IgD-negative memory B cell (primary cell): ENCODE measurements around the gene KEL. TPM values are rescaled to one million over a fixed set of nuclear protein-coding genes. Genes with fewer than 3 reads are reported as not detected.
"Not testable (repeated sequence)": the region's sequence is repeated elsewhere in the genome, so short reads cannot be mapped to it uniquely, and the experiment has no call there.

Experiments used
- H3K27ac Mint-ChIP-seq, 3 donors: one replicate each; pipeline ENCODE4 v1.8.0; 2020 to 2022; ENCODE audit warnings: mild to moderate bottlenecking in 3 of 3, mixed read lengths in 3 of 3, moderate library complexity in 1 of 3
- H3K27me3 Mint-ChIP-seq: one replicate; pipeline ENCODE4 v1.8.0; 2021; ENCODE audit warnings: mixed read lengths
- H3K36me3 Mint-ChIP-seq: one replicate; pipeline ENCODE4 v1.8.0; 2020; ENCODE audit warnings: mild to moderate bottlenecking, mixed read lengths
- H3K4me1 Mint-ChIP-seq, 3 donors: one replicate each; pipeline ENCODE4 v1.8.0; 2020 to 2022; ENCODE audit warnings: mixed read lengths in 3 of 3, mild to moderate bottlenecking in 1 of 3
- H3K4me3 Mint-ChIP-seq, 4 donors: one replicate each; pipeline ENCODE4 v1.8.0; 2020 to 2022; ENCODE audit warnings: mild to moderate bottlenecking in 4 of 4, mixed read lengths in 4 of 4, moderate library complexity in 3 of 4
- H3K9me3 Mint-ChIP-seq, 3 donors: one replicate each; pipeline ENCODE4 v1.8.0; 2020 to 2021; ENCODE audit warnings: mixed read lengths in 3 of 3, mild to moderate bottlenecking in 1 of 3
- polyA plus RNA-seq: library from polyadenylated mRNA; unstranded; fragments of 300-500 nt; fragmentation: Illumina TruSeq; gene quantifications from one replicate; pipeline ENCODE4 v1.2.3, GENCODE V29; 2021

Gene KEL
- polyA plus RNA-seq, 1 donor from 2014 or later = not detected

DNA sequence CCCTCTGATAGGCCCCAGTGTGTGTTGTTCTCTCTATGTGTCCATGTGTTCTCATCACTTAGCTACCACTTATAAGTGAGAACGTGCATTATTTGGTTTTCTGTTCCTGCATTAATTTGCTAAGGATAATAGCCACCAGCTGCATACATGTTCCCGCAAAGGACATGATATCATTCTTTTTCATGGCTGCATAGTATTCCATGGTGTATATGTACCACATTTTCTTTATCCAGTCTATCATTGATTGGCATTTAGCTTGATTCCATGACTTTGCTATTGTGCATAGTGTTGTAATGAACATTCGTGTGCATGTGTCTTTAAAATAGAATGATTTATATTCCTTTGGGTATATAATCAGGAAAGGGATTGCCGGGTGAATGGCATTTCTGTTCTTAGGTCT lies 16.2 kb upstream of the KEL start:
- not testable (repeated sequence) for H3K27me3 Mint-ChIP-seq, H3K27ac Mint-ChIP-seq, H3K4me3 Mint-ChIP-seq, H3K4me1 Mint-ChIP-seq, H3K36me3 Mint-ChIP-seq
- peaks cover 3 to 17% (median 14%) of the 10 kb centered on the region in 3 donors for H3K9me3 Mint-ChIP-seq

DNA sequence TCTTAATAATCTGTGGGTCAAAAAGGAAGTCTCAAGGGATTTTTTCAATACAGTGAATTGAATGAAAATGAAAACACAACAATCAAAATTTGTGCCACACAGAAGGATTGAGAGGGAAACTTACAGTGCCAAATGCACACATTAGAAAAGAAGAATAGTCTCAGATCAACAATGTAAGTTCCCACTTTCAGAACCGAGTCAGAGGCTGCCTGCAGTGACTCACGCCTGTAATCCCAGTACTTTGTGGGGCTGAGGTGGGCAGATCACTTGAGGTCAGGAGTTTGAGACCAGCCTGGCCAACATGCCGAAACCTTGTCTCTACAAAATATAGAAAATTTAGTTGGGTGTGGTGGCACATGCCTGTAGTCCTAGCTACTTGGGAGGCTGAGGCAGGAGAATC lies 12.5 kb upstream of the KEL start:
- Mint-ChIP-seq H3K4me3 (no peak overlapping the region), H3K9me3 (peaks cover 2 to 11% (median 7%) of the 10 kb centered on the region in 3 donors), H3K4me1 (peaks cover 0 to 2% (median 0%) of the 10 kb centered on the region in 3 donors), H3K27ac (no peak overlapping the region), H3K36me3 (peaks cover 2% of the 10 kb centered on the region), H3K27me3 (peaks cover 11% of the 10 kb centered on the region)

DNA sequence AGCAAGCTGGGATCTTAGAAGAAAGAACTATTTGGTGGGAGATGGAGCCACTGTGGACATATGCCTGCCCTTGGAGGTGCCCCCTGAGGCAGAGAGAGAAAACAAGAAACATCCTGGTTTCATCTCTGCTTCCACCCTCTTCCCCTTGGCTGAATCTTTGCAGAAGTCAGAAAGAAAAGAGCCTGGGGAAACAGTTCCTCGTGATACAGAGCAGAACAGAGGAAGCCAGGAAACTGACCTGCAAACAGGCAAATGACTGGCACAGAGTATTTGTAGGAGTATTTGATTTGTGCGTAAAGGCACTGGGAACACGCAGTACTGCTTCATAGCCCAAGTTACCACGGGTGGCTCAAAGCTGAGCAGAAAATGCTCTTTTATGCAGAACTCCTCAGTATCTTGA lies 7.0 kb upstream of the KEL start:
- Mint-ChIP-seq H3K9me3 (peaks cover 0 to 4% (median 0%) of the 10 kb centered on the region in 3 donors), H3K36me3 (peaks cover 4% of the 10 kb centered on the region), H3K27me3 (peaks cover 22% of the 10 kb centered on the region), H3K4me1 (peaks cover 0 to 2% (median 0%) of the 10 kb centered on the region in 3 donors), H3K27ac (no peak overlapping the region), H3K4me3 (no peak overlapping the region)

DNA sequence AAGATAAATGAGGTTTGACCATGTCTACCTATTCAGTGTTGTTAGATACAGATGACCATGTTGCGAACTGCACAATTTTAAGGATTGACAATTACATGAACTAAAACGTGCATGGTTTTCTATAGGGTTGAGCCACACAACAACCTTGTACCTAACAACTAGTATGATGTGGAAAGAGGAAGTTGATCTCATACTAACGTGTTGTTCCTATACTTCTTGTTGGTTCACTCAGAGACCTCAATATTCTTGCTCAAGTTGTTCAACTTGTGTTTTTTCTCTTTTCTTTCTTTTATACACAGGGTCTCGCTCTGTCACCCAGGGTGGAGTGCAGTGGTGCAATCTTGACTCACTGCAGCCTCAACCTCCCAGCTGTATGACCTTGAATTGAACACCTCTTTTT lies 6.1 kb upstream of the KEL start:
- Mint-ChIP-seq H3K36me3 (peaks cover 4% of the 10 kb centered on the region), H3K27ac (no peak overlapping the region), H3K4me3 (no peak overlapping the region), H3K27me3 (peaks cover 28% of the 10 kb centered on the region), H3K4me1 (peaks cover 0 to 2% (median 0%) of the 10 kb centered on the region in 3 donors), H3K9me3 (peaks cover 0 to 4% (median 0%) of the 10 kb centered on the region in 3 donors)

DNA sequence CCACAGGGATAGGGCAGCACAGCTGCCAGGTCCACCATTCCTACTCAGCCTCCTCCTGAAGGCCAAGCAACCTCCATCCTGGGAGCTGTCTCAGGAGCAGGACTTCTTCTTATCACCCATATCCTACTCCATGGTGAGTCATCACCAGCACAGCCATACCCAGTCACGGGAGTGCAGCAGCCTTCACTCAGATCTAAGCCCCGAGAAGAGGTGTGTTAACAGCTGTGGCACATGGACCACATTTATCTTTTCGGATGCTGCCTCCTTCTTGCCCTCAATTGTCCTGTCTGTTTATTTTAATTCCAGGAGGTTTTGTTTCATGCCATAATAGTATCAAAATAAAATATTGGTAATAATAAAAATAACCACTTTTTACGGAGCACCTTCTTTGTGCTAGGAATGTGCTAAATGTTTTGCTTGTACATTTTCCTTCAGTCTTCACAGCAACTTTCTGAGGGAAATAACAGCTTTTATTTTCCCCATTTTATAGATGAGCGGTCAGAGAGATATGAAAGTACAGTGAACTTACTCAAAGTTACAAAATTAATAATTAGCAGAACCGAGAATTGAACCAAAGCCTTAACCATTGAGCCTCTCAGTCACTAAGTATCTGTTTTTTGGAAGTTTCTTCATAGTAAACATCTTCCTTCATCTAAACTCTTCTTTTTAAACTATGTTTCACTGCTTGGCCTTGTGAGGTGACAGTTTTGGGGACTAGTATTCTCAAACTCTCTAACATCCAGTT lies 2.5 kb upstream of the KEL start:
- peak overlapping the region in 1 of 3 donors; percentile 18 for H3K27ac Mint-ChIP-seq
- peaks cover 1% of the 10 kb centered on the region for H3K36me3 Mint-ChIP-seq
- H3K4me3 Mint-ChIP-seq = no peak overlapping the region
- H3K9me3 Mint-ChIP-seq = peaks cover 0 to 2% (median 0%) of the 10 kb centered on the region in 3 donors
- no peaks in the 10 kb centered on the region for H3K4me1 Mint-ChIP-seq
- peaks cover 27% of the 10 kb centered on the region for H3K27me3 Mint-ChIP-seq

DNA sequence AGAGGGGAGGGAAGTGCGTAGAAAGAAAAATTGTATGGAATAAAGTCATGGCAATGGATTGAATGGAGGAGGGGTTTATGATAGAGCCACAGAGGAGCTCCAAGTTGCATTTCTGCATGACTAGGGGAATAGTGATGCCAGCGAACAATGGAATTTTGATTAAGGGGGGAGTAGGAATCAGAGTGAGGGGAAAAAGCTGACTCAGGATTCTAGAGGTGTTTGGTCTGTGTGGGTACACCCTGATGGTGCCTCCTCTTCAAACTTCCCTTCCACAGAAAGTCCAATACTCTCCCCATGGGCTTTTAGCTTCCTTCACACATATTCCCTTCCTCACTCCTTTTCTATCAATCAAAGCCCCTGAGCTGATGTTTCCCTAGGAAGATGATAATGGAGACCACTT lies 1.8 kb upstream of the KEL start:
- Mint-ChIP-seq H3K4me3 (no peak overlapping the region), H3K4me1 (no peaks in the 10 kb centered on the region), H3K27ac (peak overlapping the region in 1 of 3 donors; percentile 18), H3K36me3 (peaks cover 1% of the 10 kb centered on the region), H3K27me3 (peaks cover 24% of the 10 kb centered on the region), H3K9me3 (peaks cover 0 to 2% (median 0%) of the 10 kb centered on the region in 3 donors)

DNA sequence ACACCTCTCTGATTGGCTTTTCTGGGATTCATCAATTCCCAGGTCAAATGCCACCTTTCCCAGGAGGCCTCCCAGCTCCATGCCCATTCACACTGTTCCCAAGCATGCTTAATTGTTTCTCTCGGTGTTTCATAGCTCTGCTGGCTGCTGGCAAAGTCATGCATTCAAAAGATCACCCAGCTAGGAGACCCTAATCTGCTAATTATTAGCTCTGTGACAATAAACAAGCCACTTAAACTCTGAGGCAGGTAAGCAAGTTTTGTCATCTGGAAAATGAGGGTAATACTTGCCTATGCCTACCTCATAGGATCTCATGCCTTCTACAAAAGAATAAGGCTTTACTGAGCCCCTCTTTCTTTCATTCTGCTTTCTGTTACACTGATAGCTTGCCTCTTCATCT lies 828 bp upstream of the KEL start:
- Mint-ChIP-seq H3K9me3 (peaks cover 0 to 2% (median 0%) of the 10 kb centered on the region in 3 donors), H3K27ac (peak overlapping the region in 1 of 3 donors; percentile 17), H3K27me3 (peaks cover 20% of the 10 kb centered on the region), H3K4me1 (no peaks in the 10 kb centered on the region), H3K4me3 (no peak overlapping the region), H3K36me3 (peaks cover 1% of the 10 kb centered on the region)

DNA sequence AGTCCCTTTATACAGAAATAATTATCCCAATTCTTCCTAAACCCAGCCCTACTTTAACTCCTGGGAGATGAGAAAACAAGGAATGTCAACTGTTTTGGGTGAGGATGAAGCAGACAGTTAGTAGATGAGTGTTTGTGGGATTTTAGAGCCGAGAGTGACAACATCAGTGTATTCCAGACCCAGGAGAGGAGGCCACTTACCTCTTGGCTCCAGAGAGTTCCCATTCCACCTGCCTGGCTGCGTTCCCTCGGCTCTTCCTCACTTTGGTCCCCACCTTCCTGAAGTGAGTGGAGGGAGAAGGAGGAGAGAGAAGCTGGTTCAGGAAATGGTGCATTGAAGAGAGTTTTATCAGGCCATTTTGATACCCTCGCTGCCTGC lies 579 bp downstream of the KEL start:
- no peaks in the 10 kb centered on the region for H3K36me3 Mint-ChIP-seq
- peaks cover 0 to 2% (median 0%) of the 10 kb centered on the region in 3 donors for H3K9me3 Mint-ChIP-seq
- peaks cover 18% of the 10 kb centered on the region for H3K27me3 Mint-ChIP-seq
- H3K4me1 Mint-ChIP-seq = peaks cover 0 to 5% (median 3%) of the 10 kb centered on the region in 3 donors
- H3K27ac Mint-ChIP-seq = no peak overlapping the region
- H3K4me3 Mint-ChIP-seq = no peak overlapping the region

DNA sequence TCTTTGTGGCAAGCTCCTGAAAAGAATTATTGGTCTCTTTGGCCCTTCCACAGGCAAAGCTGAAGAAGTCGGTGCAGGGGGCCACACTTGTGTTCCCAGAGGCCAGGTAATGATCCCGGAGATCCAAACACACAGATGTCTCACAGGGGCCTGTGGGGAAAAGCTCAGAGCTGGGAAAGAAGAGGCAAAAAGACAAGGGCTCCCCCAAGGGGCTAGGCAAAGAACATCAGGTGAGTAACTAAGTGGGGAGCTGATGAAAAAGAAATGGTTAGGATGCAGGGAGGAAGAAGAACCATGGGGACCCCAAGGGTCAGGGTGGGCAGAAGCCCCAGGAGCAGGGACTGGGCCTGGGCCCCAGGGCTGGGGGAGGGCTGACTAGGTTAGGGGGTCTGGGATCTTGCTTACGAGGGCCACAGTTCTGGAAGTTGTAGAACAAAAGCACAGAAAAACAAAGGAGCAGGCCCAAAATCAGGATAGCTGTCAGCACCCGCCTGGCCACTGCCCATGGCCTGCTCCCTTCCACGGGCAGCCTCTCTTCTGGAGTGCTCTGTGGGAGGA lies 1.1 kb downstream of the KEL start:
- H3K27me3 Mint-ChIP-seq = peaks cover 18% of the 10 kb centered on the region
- H3K36me3 Mint-ChIP-seq = peaks cover 1% of the 10 kb centered on the region
- peaks cover under 1 to 7% (median 2%) of the 10 kb centered on the region in 3 donors for H3K9me3 Mint-ChIP-seq
- no peak overlapping the region for H3K4me3 Mint-ChIP-seq
- H3K27ac Mint-ChIP-seq = no peak overlapping the region
- peaks cover 0 to 5% (median 3%) of the 10 kb centered on the region in 3 donors for H3K4me1 Mint-ChIP-seq

DNA sequence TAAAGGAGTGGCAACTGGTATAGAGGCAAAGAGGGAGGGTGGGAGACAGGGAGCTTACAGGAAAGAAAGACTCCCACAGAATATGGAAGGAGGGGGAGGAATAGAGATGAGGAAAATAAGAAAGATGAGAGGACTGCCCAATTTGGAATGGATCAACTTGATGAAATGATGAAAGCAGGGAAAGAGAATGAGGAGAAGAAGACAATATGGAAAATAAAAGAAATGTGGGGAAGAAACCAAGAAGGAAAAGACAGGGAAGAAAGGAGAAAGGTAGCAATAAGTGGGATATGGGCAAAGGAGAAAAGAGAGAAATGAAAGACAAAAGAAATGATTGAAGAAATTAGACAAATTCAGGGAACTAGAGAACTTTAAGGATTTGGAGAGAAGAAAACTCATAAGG lies 3.0 kb downstream of the KEL start:
- H3K4me1 Mint-ChIP-seq = peaks cover 0 to 5% (median 3%) of the 10 kb centered on the region in 3 donors
- H3K36me3 Mint-ChIP-seq = peaks cover 3% of the 10 kb centered on the region
- H3K4me3 Mint-ChIP-seq = no peak overlapping the region
- no peak overlapping the region for H3K27ac Mint-ChIP-seq
- H3K27me3 Mint-ChIP-seq = peaks cover 18% of the 10 kb centered on the region
- H3K9me3 Mint-ChIP-seq = peaks cover 7 to 14% (median 11%) of the 10 kb centered on the region in 3 donors

DNA sequence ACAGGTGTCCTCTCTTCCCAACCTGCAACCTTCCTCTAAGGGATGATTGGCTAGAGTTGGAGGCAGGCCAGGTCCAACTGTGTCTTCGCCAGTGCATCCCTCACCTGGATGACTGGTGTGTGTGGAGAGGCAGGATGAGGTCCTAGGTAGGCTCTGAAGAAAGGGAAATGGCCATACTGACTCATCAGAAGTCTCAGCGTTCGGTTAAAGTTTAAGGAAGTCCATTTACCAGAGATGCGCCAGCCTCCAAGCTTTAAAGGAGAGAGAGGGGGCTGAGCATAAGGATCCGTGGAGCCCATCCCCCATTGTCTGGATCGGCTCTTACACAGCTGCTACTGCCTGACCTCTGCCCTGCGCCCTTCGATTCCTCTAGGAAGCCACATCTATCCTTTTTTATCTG lies 4.4 kb downstream of the KEL start:
- Mint-ChIP-seq H3K36me3 (peaks cover 3% of the 10 kb centered on the region), H3K4me3 (no peak overlapping the region), H3K9me3 (peaks cover 7 to 17% (median 14%) of the 10 kb centered on the region in 3 donors), H3K4me1 (peaks cover 0 to 5% (median 3%) of the 10 kb centered on the region in 3 donors), H3K27me3 (peaks cover 12% of the 10 kb centered on the region), H3K27ac (no peak overlapping the region)

DNA sequence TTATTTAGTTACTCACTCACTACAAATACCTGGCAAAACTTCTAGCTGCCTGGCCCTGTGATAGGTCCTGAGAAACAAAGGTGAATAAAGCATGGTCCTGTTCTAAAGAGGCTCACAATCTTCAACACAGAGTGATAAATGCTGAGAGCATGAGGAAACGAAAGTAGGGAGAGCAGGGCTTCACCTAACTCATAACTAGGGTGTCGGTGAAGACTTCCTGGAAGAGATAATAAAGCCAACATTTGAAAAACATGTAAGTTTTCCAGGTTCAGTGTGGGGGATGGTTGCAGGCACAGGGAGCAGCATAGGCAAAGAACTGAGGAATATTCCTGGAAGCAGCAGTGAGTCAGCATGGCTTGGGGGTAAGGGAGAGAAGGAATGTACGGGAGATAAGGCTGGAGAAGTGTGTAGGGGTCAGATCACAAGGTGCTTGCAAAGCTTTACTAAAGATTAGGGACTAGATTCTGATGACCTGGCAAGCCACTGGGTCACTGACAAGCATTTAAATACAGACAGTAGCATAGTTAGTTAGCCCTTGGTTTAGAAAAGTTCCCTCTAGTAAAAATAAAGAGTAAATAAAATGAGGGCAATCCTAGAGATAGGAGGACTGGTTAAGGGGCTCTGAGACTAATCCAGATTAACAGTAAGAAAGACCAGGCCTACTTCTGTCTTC lies 5.1 kb downstream of the KEL start:
- Mint-ChIP-seq H3K4me3 (peak overlapping the region in 2 of 4 donors; percentile 64 to 87), H3K4me1 (peaks cover 0 to 5% (median 3%) of the 10 kb centered on the region in 3 donors), H3K27me3 (peaks cover 8% of the 10 kb centered on the region), H3K27ac (no peak overlapping the region), H3K36me3 (peaks cover 3% of the 10 kb centered on the region), H3K9me3 (peaks cover 7 to 17% (median 14%) of the 10 kb centered on the region in 3 donors)

DNA sequence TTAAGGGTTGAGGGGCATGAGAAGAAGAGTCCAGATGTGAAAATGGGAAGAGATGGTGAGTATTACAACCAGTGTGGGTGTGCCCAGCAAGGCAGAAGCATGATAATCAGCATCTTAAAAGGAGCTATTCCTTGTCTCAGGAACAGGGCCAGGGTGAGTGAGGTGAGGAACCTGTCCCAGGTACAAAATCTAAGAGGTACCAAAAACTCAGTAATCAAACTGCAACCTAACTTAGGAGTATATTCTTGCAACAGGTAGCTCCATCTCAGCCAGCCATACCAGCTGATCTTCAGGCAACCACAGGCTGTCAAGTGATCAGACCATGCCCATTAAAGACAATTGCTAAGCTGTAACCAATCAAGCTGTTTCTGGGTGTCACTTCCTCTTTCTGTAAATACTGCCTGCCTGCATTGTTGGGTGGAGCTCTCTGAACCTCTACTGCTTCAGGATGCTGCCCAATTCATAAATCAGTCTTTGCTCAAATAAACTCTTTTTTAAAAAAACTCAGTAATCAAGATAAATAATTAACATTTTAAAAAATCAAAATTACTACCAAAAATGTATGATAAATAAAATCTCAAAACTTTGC lies 7.4 kb downstream of the KEL start:
- H3K27me3 Mint-ChIP-seq = peaks cover 9% of the 10 kb centered on the region
- H3K27ac Mint-ChIP-seq = peak overlapping the region in 1 of 3 donors; percentile 65

DNA sequence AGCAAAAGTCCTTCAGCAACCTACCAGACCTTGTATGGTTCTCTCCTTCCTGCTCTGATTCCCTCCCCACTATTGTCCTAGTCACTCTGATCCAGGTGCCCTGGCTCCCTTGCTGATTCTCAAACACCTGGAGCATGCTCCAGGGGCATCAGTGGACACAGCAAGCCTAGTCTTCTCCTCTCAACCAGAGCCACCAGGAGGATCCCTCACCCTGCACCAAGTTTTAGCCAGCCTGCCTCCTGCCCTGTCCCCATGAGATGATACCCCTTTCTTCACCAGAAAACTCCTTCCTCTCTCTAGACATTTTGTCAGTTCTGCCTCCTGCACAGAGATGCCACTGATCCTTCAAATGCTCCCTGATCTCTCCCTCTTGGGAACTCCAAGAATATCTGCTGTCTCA lies 11.9 kb downstream of the KEL start:
- Mint-ChIP-seq H3K4me3 (no peak overlapping the region), H3K9me3 (peaks cover 0 to 10% (median 0%) of the 10 kb centered on the region in 3 donors), H3K27me3 (peaks cover 14% of the 10 kb centered on the region)

More for the DNA sequence above, 7.4 kb downstream of the KEL start:
- peaks cover 7 to 17% (median 14%) of the 10 kb centered on the region in 3 donors for H3K9me3 Mint-ChIP-seq
- peak overlapping the region in 1 of 4 donors; percentile 30 for H3K4me3 Mint-ChIP-seq
- H3K4me1 Mint-ChIP-seq = peaks cover 0 to 5% (median 3%) of the 10 kb centered on the region in 3 donors
- peaks cover 3% of the 10 kb centered on the region for H3K36me3 Mint-ChIP-seq

DNA sequence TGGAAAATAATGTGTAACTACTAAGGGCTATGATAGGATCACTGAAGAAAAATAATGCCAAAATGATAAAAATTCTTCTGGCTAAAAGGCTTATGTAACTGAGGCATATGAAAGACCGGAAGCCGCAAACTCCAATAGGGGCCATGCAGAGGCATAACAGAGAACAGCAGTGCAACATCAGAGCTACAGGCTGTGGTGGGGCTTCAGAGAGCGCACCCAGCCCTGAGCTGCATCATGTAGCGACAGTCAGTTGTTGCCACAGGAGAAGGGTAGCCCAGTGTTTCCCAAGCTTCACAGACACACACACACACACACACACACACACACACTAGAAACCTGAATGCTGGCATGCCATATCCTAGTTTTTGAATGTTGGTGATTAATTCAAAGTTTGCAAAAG lies 13.6 kb downstream of the KEL start:
- no peaks in the 10 kb centered on the region for H3K4me1 Mint-ChIP-seq
- H3K36me3 Mint-ChIP-seq = no peaks in the 10 kb centered on the region
- no peak overlapping the region for H3K4me3 Mint-ChIP-seq

More for the DNA sequence above, 11.9 kb downstream of the KEL start:
- H3K4me1 Mint-ChIP-seq = no peaks in the 10 kb centered on the region
- H3K36me3 Mint-ChIP-seq = no peaks in the 10 kb centered on the region
- H3K27ac Mint-ChIP-seq = no peak overlapping the region

More for the DNA sequence above, 13.6 kb downstream of the KEL start:
- peaks cover 20% of the 10 kb centered on the region for H3K27me3 Mint-ChIP-seq
- H3K9me3 Mint-ChIP-seq = peaks cover 0 to 2% (median 0%) of the 10 kb centered on the region in 3 donors
- no peak overlapping the region for H3K27ac Mint-ChIP-seq
